ENCODE results near the gene PPM1D.

Gene PPM1D

GRCh38 chr17:60641810-60642220 lies 41.8 kb downstream of the PPM1D start:
- DNase-seq (ENCODE audit: low read depth): peak; percentile 27
- H3K4me3 ChIP-seq (ENCODE audit: control insufficient read depth, low read depth, low read length): no peak overlapping the region
- TF ChIP-seq CTCF (IDR thresholded peaks at IDR 0.05; ENCODE audit: control insufficient read depth, insufficient read depth, low read depth, low read length, missing control alignments): peak; percentile 50

GRCh38 chr17:60645918-60646523 lies 46.0 kb downstream of the PPM1D start:
- H3K4me3 ChIP-seq (ENCODE audit: control insufficient read depth, low read depth, low read length): no peak overlapping the region
- DNase-seq (ENCODE audit: low read depth): no peak
- no peak for TF ChIP-seq CTCF (IDR thresholded peaks at IDR 0.05; ENCODE audit: control insufficient read depth, insufficient read depth, low read depth, low read length, missing control alignments)

GRCh38 chr17:60646701-60647100 lies 46.7 kb downstream of the PPM1D start:
- no peak for TF ChIP-seq CTCF (IDR thresholded peaks at IDR 0.05; ENCODE audit: control insufficient read depth, insufficient read depth, low read depth, low read length, missing control alignments)
- no peak for DNase-seq (ENCODE audit: low read depth)
- no peak overlapping the region for H3K4me3 ChIP-seq (ENCODE audit: control insufficient read depth, low read depth, low read length)

GRCh38 chr17:60647705-60648104 lies 47.7 kb downstream of the PPM1D start:
- no peak for DNase-seq (ENCODE audit: low read depth)
- TF ChIP-seq CTCF (IDR thresholded peaks at IDR 0.05; ENCODE audit: control insufficient read depth, insufficient read depth, low read depth, low read length, missing control alignments): no peak

GRCh38 chr17:60652454-60653247 lies 52.7 kb downstream of the PPM1D start:
- H3K4me3 ChIP-seq (ENCODE audit: control insufficient read depth, low read depth, low read length): no peak overlapping the region
- no peak for TF ChIP-seq CTCF (IDR thresholded peaks at IDR 0.05; ENCODE audit: control insufficient read depth, insufficient read depth, low read depth, low read length, missing control alignments)
- no peak for DNase-seq (ENCODE audit: low read depth)

More at GRCh38 chr17:60647705-60648104, 47.7 kb downstream of the PPM1D start:
- H3K4me3 ChIP-seq (ENCODE audit: control insufficient read depth, low read depth, low read length): no peak overlapping the region

- no peak for DNase-seq (ENCODE audit: low read depth)
- no peak overlapping the region for H3K4me3 ChIP-seq (ENCODE audit: control insufficient read depth, low read depth, low read length)
Observed at GRCh38 chr17:60653569-60653968, 53.6 kb downstream of the PPM1D start.

More at GRCh38 chr17:60653569-60653968, 53.6 kb downstream of the PPM1D start:
- no peak for TF ChIP-seq CTCF (IDR thresholded peaks at IDR 0.05; ENCODE audit: control insufficient read depth, insufficient read depth, low read depth, low read length, missing control alignments)
